CD8-positive, alpha-beta memory T cell (primary cell): Measurements from ENCODE around the gene ZNF512B. TPM values are rescaled to one million over a fixed set of nuclear protein-coding genes. Genes with fewer than 3 reads are reported as not detected.

Experiments
- polyA plus RNA-seq: library from polyadenylated mRNA; unstranded; fragments of 300-500 nt; fragmentation: Illumina TruSeq; gene quantifications from one replicate; pipeline ENCODE4 v1.2.3, GENCODE V29; 2021
- total RNA-seq, 2 experiments: library from RNA; stranded (reverse); gene quantifications; one replicate each; pipeline ENCODE4 v1.2.3, GENCODE V29; 2021

ZNF512B gene
- total and polyA plus RNA-seq, 3 experiments from 2014 or later = 1.0 to 12.1 (median 11.5) TPM

Other genes with a start within 250 kb of the ZNF512B start
- 10 to 100 TPM; 18.4 to 19.6 TPM for gene LIME1, start 233.3 kb downstream of the ZNF512B start, total RNA-seq
- gene LIME1, start 233.3 kb downstream of the ZNF512B start, polyA plus RNA-seq = 366 TPM
- 10 to 100 TPM; 37.5 to 40.6 TPM for gene SLC2A4RG, start 230.2 kb downstream of the ZNF512B start, total RNA-seq
- gene SLC2A4RG, start 230.2 kb downstream of the ZNF512B start, polyA plus RNA-seq = 7.8 TPM
- under 1 TPM; 0.31 to 0.39 TPM for gene ZBTB46, start 138.7 kb downstream of the ZNF512B start, total RNA-seq
- 0.08 TPM for gene ZBTB46, start 138.7 kb downstream of the ZNF512B start, polyA plus RNA-seq
- gene ABHD16B, start 108.4 kb downstream of the ZNF512B start, total RNA-seq = not detected
- not detected for gene ABHD16B, start 108.4 kb downstream of the ZNF512B start, polyA plus RNA-seq
- gene TPD52L2, start 104.7 kb downstream of the ZNF512B start, total RNA-seq = 10 to 100 TPM; 60.0 to 64.4 TPM
- gene TPD52L2, start 104.7 kb downstream of the ZNF512B start, polyA plus RNA-seq = 72.1 TPM
- gene DNAJC5, start 74.8 kb downstream of the ZNF512B start, total RNA-seq = 10 to 100 TPM; 38.9 to 40.9 TPM
- 8.3 TPM for gene DNAJC5, start 74.8 kb downstream of the ZNF512B start, polyA plus RNA-seq
- gene UCKL1, start 13.5 kb downstream of the ZNF512B start, total RNA-seq = 10 to 100 TPM; 35.7 to 36.2 TPM
- gene UCKL1, start 13.5 kb downstream of the ZNF512B start, polyA plus RNA-seq = 34.5 TPM
- 10 to 100 TPM; 19.3 to 24.5 TPM for gene SAMD10, start 9.7 kb upstream of the ZNF512B start, total RNA-seq
- 15.6 TPM for gene SAMD10, start 9.7 kb upstream of the ZNF512B start, polyA plus RNA-seq
- 10 to 100 TPM; 76.2 to 78.3 TPM for gene PRPF6, start 11.2 kb upstream of the ZNF512B start, total RNA-seq
- gene PRPF6, start 11.2 kb upstream of the ZNF512B start, polyA plus RNA-seq = 97.1 TPM
- 1 to 10 TPM; 2.4 to 2.7 TPM for gene C20orf204, start 66.3 kb upstream of the ZNF512B start, total RNA-seq
- gene C20orf204, start 66.3 kb upstream of the ZNF512B start, polyA plus RNA-seq = 0.40 TPM
- not detected for gene SOX18, start 79.7 kb upstream of the ZNF512B start, total RNA-seq
- gene SOX18, start 79.7 kb upstream of the ZNF512B start, polyA plus RNA-seq = not detected
- gene TCEA2, start 93.3 kb upstream of the ZNF512B start, total RNA-seq = 10 to 100 TPM; 24.2 to 24.5 TPM
- gene TCEA2, start 93.3 kb upstream of the ZNF512B start, polyA plus RNA-seq = 30.9 TPM
- 10 to 100 TPM; 35.3 to 36.9 TPM for gene RGS19, start 109.6 kb upstream of the ZNF512B start, total RNA-seq
- 120 TPM for gene RGS19, start 109.6 kb upstream of the ZNF512B start, polyA plus RNA-seq
- under 1 TPM; 0.38 to 0.44 TPM for gene OPRL1, start 110.2 kb upstream of the ZNF512B start, total RNA-seq
- gene OPRL1, start 110.2 kb upstream of the ZNF512B start, polyA plus RNA-seq = 0.49 TPM
- gene LKAAEAR1, start 114.5 kb upstream of the ZNF512B start, total RNA-seq = under 1 TPM; 0.29 to 0.39 TPM
- gene LKAAEAR1, start 114.5 kb upstream of the ZNF512B start, polyA plus RNA-seq = 1.2 TPM
- not detected for gene NPBWR2, start 137.6 kb upstream of the ZNF512B start, total RNA-seq
- gene NPBWR2, start 137.6 kb upstream of the ZNF512B start, polyA plus RNA-seq = not detected
- under 1 TPM in 1 of 2 experiments, not detected in 1; 0.07 TPM for gene MYT1, start 194.5 kb upstream of the ZNF512B start, total RNA-seq
- not detected for gene MYT1, start 194.5 kb upstream of the ZNF512B start, polyA plus RNA-seq